ENCODE data around the gene TMEM88. TPM values are rescaled to one million over a fixed set of nuclear protein-coding genes. Genes with fewer than 3 reads are reported as not detected.

The TMEM88 gene
- total and polyA plus RNA-seq, 2 of the 13 experiments (the other 11 are each of a cell fraction or from before 2014, with no cell fraction given): 0.31 to 0.66 TPM

- peak; percentile 23 for TF ChIP-seq HOXD1 (CRISPR knock-in tag; IDR thresholded peaks at IDR 0.05)
- TF ChIP-seq ZSCAN12 (CRISPR knock-in tag; IDR thresholded peaks at IDR 0.05): no peak
- TF ChIP-seq XBP1 (CRISPR knock-in tag; IDR thresholded peaks at IDR 0.05): no peak
- TF ChIP-seq WIZ (CRISPR knock-in tag; IDR thresholded peaks at IDR 0.05): no peak
- no peak for TF ChIP-seq PRMT3 (CRISPR knock-in tag; IDR thresholded peaks at IDR 0.05; ENCODE audit: borderline replicate concordance, low read depth)
- peak; percentile 67 for TF ChIP-seq ZBTB14 (CRISPR knock-in tag; IDR thresholded peaks at IDR 0.05)
- TF ChIP-seq ZNF670 (CRISPR knock-in tag; IDR thresholded peaks at IDR 0.05; ENCODE audit: borderline replicate concordance): no peak
- TF ChIP-seq SYNCRIP (IDR thresholded peaks at IDR 0.05; ENCODE audit: insufficient read depth, low read depth, low read length): no peak
- peak; percentile 58; the same call in 1 of the 2 replicates for TF ChIP-seq KDM3A (CRISPR knock-in tag; IDR thresholded peaks at IDR 0.05; ENCODE audit: low read depth)
- TF ChIP-seq ZIK1 (CRISPR knock-in tag; IDR thresholded peaks at IDR 0.05; ENCODE audit: borderline replicate concordance, low read depth): no peak
- TF ChIP-seq ZBTB44 (CRISPR knock-in tag; IDR thresholded peaks at IDR 0.05): no peak
- TF ChIP-seq KMT2B (CRISPR knock-in tag; IDR thresholded peaks at IDR 0.05): no peak
- TF ChIP-seq ZNF766 (CRISPR knock-in tag; IDR thresholded peaks at IDR 0.05; ENCODE audit: borderline replicate concordance): 0 out of 2 replicates have a peak, but pooled peaks have one; percentile 19
- no peak for TF ChIP-seq SNRNP70 (IDR thresholded peaks at IDR 0.05; ENCODE audit: low read depth, low read length)
- no peak for TF ChIP-seq ZNF713 (CRISPR knock-in tag; IDR thresholded peaks at IDR 0.05)
- TF ChIP-seq DDIT3 (CRISPR knock-in tag; IDR thresholded peaks at IDR 0.05): no peak
- TF ChIP-seq ZNF652 (CRISPR knock-in tag; IDR thresholded peaks at IDR 0.05; ENCODE audit: borderline replicate concordance, low read depth): no peak
- peak; percentile 88 for TF ChIP-seq CREB1 (IDR thresholded peaks at IDR 0.05)
- TF ChIP-seq CREB1 (CRISPR knock-in tag; IDR thresholded peaks at IDR 0.05): peak; percentile 90
- no peak for TF ChIP-seq ZFAT (CRISPR knock-in tag; conservative IDR thresholded peaks at IDR 0.05)
- TF ChIP-seq, protein P1, sequence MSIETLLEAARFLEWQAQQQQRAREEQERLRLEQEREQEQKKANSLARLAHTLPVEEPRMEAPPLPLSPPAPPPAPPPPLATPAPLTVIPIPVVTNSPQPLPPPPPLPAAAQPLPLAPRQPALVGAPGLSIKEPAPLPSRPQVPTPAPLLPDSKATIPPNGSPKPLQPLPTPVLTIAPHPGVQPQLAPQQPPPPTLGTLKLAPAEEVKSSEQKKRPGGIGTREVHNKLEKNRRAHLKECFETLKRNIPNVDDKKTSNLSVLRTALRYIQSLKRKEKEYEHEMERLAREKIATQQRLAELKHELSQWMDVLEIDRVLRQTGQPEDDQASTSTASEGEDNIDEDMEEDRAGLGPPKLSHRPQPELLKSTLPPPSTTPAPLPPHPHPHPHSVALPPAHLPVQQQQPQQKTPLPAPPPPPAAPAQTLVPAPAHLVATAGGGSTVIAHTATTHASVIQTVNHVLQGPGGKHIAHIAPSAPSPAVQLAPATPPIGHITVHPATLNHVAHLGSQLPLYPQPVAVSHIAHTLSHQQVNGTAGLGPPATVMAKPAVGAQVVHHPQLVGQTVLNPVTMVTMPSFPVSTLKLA (IDR thresholded peaks at IDR 0.05): peak; percentile 78
- TF ChIP-seq, protein P2, sequence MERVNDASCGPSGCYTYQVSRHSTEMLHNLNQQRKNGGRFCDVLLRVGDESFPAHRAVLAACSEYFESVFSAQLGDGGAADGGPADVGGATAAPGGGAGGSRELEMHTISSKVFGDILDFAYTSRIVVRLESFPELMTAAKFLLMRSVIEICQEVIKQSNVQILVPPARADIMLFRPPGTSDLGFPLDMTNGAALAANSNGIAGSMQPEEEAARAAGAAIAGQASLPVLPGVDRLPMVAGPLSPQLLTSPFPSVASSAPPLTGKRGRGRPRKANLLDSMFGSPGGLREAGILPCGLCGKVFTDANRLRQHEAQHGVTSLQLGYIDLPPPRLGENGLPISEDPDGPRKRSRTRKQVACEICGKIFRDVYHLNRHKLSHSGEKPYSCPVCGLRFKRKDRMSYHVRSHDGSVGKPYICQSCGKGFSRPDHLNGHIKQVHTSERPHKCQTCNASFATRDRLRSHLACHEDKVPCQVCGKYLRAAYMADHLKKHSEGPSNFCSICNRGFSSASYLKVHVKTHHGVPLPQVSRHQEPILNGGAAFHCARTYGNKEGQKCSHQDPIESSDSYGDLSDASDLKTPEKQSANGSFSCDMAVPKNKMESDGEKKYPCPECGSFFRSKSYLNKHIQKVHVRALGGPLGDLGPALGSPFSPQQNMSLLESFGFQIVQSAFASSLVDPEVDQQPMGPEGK (CRISPR knock-in tag; IDR thresholded peaks at IDR 0.05): peak; percentile 67
- TF ChIP-seq ZNF589 (CRISPR knock-in tag; conservative IDR thresholded peaks at IDR 0.05): peak; percentile 60; the same call in 1 of the 2 replicates
Measured at GRCh38 chr17:7834957-7835813, 19.7 kb upstream of the TMEM88 start (continued).

Data from HepG2 (cell line).